NCI-H524 treated with DMSO at 0.1 percent for 48 hours (cell line): ENCODE measurements around the gene LGR4.
"Not testable (repeated sequence)": the region's sequence is repeated elsewhere in the genome, so short reads cannot be mapped to it uniquely, and the experiment has no call there.

ENCODE experiments used
- DNase-seq: peaks from one replicate; lab custom pipeline; 2025; lab: John Stamatoyannopoulos, UW

Gene LGR4, protein sequence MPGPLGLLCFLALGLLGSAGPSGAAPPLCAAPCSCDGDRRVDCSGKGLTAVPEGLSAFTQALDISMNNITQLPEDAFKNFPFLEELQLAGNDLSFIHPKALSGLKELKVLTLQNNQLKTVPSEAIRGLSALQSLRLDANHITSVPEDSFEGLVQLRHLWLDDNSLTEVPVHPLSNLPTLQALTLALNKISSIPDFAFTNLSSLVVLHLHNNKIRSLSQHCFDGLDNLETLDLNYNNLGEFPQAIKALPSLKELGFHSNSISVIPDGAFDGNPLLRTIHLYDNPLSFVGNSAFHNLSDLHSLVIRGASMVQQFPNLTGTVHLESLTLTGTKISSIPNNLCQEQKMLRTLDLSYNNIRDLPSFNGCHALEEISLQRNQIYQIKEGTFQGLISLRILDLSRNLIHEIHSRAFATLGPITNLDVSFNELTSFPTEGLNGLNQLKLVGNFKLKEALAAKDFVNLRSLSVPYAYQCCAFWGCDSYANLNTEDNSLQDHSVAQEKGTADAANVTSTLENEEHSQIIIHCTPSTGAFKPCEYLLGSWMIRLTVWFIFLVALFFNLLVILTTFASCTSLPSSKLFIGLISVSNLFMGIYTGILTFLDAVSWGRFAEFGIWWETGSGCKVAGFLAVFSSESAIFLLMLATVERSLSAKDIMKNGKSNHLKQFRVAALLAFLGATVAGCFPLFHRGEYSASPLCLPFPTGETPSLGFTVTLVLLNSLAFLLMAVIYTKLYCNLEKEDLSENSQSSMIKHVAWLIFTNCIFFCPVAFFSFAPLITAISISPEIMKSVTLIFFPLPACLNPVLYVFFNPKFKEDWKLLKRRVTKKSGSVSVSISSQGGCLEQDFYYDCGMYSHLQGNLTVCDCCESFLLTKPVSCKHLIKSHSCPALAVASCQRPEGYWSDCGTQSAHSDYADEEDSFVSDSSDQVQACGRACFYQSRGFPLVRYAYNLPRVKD

GRCh38 chr11:27472398-27473016 lies at the start of gene LGR4:
Gene LGR4, minus strand, starts transcription at chr11:27472790. Its CDS starts 488 bp downstream, at chr11:27472302.
- peak; percentile 76 for DNase-seq

GRCh38 chr11:27520226-27520625 lies 47.6 kb upstream of the LGR4 start:
- no peak for DNase-seq

GRCh38 chr11:27518518-27518917 lies 45.9 kb upstream of the LGR4 start:
- DNase-seq = no peak

- not testable (repeated sequence) for DNase-seq
Observed at GRCh38 chr11:27517490-27517889, 44.9 kb upstream of the LGR4 start.

DNA sequence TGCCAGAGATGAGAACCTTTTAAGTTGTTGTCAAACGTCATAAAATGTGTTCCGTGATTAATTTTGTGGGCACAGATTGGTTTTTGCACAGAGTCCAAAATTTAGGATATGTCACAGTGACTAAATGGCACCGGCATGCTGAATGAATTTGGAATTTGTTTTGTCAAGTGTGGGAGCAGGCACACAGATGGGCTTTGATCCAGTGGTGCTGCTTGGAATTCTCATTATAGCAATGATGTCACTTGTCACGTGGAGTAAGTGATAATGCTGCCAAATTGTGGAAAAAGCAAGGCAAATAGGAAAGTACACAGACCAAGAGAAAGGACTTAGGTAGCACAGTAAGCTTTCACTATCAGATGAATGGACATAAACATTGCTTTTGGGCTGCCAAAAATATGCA lies 42.0 kb upstream of the LGR4 start:
- DNase-seq = no peak

DNA sequence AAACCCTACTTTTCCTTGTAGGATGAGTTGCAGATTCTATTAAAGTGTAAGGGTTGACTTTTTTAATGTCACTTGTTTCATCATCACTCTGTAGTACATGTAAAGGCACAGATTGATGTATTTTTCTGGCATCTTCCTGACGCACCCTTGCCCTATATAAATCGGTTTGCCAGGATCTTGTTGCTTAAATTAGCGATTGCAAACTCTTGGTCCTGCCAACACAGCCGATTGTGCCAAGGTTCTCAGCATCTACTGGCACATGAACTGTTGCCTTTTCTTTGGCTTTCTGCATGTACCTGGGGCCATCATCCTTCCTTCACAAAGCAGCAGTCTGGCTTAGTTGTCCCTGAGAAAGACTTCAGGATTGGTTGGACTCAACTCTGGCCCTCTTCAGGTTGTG lies 41.5 kb upstream of the LGR4 start:
- no peak for DNase-seq

DNA sequence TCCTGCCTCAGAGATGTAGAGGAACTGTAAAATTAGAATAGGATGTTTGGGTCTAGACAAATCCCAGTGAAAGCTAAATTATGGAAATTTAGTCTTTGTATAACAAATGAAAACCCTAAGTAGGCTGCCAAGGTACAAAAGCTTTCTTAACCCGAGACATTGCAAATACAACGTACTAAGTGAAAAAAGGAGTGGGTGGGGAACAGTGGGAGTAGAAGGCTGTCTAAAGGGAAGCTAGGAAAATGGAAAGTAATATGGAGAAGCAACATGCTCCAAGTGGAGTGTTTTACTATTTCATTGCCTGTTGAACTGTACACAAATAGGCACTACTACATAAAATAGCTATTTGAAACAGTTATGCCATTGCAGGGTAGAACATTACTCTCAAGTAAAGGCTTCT lies 40.8 kb upstream of the LGR4 start:
- DNase-seq = no peak

- DNase-seq = no peak
Observed at GRCh38 chr11:27512238-27512637, 39.6 kb upstream of the LGR4 start.

DNA sequence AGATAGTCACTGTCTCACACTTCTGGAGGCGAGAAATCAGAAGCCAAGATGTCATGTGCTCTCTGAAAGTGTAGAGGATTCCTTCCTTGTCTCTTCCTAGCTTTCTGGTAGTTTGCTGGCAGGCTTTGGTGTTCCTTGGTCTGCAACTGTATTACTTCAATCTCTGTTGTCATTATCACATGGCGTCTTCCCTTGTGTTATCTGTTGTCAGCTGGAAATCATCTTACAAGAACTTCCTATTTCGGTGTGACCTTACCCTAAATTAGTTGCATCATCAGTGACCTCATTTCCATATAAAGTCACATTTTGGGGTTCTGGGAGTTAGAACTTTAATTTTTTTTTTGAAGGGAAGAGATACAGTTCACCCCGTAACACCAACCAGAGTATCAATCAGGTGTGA lies 37.3 kb upstream of the LGR4 start:
- DNase-seq = no peak

GRCh38 chr11:27507557-27508322 lies 35.1 kb upstream of the LGR4 start:
- DNase-seq = no peak

GRCh38 chr11:27506200-27507182 lies 33.9 kb upstream of the LGR4 start, which contains the start of gene LIN7C:
Gene LIN7C, minus strand, starts transcription at chr11:27506769. Its CDS starts 17 bp downstream, at chr11:27506752.
- DNase-seq = peak; percentile 49

DNA sequence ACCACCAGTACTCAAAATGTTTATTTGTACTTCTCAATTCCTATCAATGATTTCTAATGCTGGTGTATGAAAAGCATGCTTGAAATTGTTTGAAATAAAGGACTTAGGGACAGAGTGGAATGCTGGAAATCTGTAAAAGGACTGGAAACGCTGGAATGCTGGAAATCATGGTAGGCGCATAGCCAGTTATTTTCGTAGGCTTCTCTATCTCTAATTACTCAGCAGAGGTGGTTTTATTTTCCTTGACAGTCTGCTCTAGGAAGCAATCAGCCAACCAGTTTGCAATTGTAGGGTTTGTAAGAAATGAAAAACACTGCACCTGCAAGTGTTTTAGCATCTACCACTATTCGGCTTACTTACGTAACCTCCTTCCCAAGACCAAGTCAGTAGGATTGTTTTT lies 33.2 kb upstream of the LGR4 start:
- DNase-seq = no peak

- DNase-seq = no peak
Observed at GRCh38 chr11:27504205-27504604, 31.6 kb upstream of the LGR4 start.

DNA sequence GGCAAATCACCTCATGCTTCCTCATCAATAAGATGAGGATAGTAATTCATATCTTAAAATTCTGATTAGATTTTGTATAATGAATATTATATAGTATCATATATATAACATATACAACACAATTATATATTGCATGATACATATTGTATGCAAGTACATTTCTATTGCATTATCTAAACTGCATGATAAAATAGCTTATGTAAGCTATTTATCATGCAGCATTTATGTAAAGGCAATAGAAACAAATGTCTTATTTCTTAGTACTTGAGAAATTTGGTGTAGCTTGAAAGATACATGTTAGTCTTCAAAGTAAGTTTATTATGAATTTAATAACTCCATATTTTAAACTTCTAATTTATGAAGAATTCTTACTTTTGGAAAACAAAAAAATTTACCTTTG lies 28.5 kb upstream of the LGR4 start:
- no peak for DNase-seq

DNA sequence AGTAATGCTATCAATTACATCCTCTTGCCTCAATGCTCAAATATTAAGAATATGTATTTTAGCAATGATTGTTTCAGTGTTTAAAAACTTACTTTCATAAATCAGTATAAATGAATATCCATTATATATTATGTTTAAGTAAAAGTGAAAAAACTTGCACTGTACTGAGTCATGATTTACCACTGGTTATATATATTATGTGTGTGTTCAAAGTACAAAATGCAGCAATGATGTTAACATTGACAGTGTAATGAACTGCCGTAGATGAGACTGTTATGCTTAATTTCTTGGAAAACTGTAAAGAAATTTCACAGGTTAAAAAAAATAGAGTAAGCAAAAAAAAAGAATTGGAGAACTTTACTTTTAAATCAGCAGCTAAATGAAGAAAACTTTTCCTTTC lies 25.3 kb upstream of the LGR4 start:
- DNase-seq = no peak

- no peak for DNase-seq
Observed at GRCh38 chr11:27497284-27497866, 24.8 kb upstream of the LGR4 start.

- no peak for DNase-seq
Observed at GRCh38 chr11:27496461-27496860, 23.9 kb upstream of the LGR4 start.

DNA sequence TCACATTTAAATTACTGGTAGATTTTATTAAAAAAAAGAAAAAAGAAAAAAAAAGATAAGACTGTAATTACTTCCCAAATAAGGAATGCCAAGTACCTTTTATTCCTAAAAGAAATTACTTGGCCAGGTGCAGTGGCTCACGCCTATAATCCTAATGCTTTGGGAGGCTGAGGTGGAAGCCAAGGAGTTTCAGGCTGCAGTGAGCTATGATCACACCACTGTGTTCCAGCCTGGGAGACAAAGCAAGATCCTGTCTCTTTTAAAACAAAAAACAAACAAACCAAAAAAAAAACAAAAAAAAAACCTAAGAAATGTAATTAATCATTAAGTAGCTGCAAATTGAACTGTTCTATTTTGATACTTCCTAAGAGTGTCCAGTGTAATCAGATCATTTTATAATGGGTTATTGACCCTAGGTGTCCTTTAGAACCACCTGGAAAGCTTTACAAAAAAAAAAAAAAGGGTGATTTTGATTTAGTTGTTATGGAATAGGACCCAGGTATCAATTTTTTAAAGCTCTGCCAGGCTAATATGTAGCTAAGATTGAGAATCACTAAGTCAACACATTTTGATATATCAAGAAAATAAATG lies 23.2 kb upstream of the LGR4 start:
- DNase-seq = no peak

DNA sequence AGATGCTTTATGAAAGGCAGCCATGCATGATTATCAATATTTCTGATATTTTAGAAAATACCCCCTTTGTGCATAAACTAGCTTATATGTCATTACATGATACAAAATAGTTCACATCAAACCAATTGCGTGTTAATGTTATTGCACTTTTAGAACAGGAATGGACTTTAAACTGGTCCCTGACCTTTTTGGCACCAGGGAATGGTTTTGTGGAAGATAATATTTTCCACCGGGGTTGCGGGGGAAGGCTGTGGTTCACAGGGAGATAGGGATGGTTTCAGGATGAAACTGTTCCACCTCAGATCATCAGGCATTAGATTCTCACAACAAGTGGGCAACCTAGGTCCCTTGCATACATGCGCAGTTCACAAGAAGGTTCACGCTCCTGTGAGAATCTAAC lies 16.5 kb upstream of the LGR4 start:
- DNase-seq = no peak

DNA sequence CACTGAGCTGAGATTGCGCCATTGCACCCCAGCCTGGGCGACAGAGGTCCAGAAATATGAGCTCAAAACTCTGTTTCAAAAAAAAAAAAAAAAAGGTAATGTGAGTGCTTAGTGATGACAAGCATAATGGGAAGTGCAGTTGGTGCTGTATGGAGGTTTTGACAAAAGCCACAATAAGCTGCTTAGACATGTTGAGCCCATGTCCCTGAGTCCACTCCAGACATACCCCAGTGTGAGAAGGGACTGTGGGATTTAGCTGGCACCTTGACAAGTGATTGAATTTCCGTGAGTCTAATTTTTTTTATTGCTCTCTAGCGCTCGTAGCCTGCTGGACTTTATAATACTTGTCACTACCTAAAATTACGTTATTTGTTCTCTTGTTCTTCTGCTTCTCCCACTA lies 15.1 kb upstream of the LGR4 start:
- no peak for DNase-seq
